GM12891 (cell line): ENCODE data around the gene CAPN7.

Experiments
- DNase-seq: peaks from one replicate; pipeline ENCODE4 v3.0.0; 2011; ENCODE audit warnings: low spot score; ENCODE audit not compliant: insufficient read length
- FAIRE-seq: peaks from 2 replicates; lab custom pipeline; 2011; peaks lifted over from hg19 to GRCh38; lab: Jason Lieb, UNC
- PAX5 ChIP-seq: IDR thresholded peaks from 2 replicates; pipeline ENCODE4 v1.6.1; 2011; ENCODE audit warnings: low read length, moderate library complexity, mild to moderate bottlenecking; ENCODE audit not compliant: insufficient read depth, severe bottlenecking
- POLR2A ChIP-seq: IDR thresholded peaks from 2 replicates; pipeline ENCODE4 v1.6.1; 2011; ENCODE audit warnings: low read depth, low read length, control low read depth
- POLR2AphosphoS5 ChIP-seq: IDR thresholded peaks from 2 replicates; pipeline ENCODE4 v1.6.1; 2011; ENCODE audit warnings: low read depth, low read length, control low read depth
- POU2F2 ChIP-seq: IDR thresholded peaks from 2 replicates; pipeline ENCODE4 v1.6.1; 2011; ENCODE audit warnings: low read depth, mild to moderate bottlenecking, control low read depth, low read length, moderate library complexity
- SPI1 ChIP-seq: IDR thresholded peaks from 2 replicates; pipeline ENCODE4 v1.6.1; 2011; ENCODE audit warnings: low read depth, low read length, control low read depth
- TAF1 ChIP-seq: IDR thresholded peaks from 2 replicates; pipeline ENCODE4 v1.6.1; 2011; ENCODE audit warnings: low read depth, low read length, control low read depth

Gene CAPN7

DNA sequence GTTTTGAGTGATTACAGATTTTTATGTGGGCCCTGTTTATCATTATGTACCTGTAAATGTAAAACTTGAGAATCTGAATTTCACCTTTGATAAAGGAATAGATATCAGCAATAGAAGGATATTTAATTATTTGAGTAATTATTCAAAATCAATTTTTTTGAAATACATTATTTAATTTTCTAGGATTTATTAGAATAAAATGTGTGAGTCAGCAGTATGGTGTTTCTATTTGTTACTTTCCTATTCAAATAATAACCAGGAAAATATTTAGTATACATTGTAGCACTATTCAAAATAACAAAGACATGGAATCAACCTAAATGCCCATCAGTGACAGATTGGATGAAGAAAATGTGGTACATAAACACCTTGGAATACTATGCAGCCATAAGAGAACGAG, 22.1 kb downstream of the CAPN7 start:
- no peak for DNase-seq
- TF ChIP-seq POLR2AphosphoS5 (no peak), SPI1 (no peak), TAF1 (no peak), PAX5 (no peak), POU2F2 (no peak), POLR2A (no peak)
- no peak for FAIRE-seq

DNA sequence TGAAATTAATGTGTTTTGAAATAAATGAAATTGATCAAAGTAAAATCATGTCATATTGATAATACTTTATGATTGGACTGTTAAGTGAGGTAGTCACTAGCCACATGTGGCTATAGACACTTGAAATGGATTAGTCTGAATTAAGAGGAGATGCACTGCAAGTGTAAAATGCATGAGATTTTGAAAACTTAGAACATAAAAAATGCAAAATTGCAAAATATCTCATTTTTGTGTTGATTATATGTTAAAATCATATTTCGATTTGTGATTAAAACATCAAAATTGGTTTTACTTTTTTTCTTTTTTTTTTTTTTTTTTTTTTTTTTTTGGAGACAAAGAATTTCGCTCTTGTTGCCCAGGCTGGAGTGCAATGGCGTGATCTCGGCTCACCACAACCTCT, 23.2 kb downstream of the CAPN7 start:
- no peak for TF ChIP-seq PAX5
- TF ChIP-seq TAF1, result no peak
- TF ChIP-seq POLR2A, result no peak
- no peak for TF ChIP-seq SPI1
- TF ChIP-seq POU2F2, result no peak
- no peak for TF ChIP-seq POLR2AphosphoS5
- no peak for DNase-seq
- FAIRE-seq, result no peak

- TF ChIP-seq POU2F2 (no peak), PAX5 (no peak), SPI1 (no peak), TAF1 (no peak), POLR2A (no peak), POLR2AphosphoS5 (no peak)
- DNase-seq (no peak), FAIRE-seq (no peak)
Measured at GRCh38 chr3:15241341-15241740, 35.3 kb downstream of the CAPN7 start.

DNA sequence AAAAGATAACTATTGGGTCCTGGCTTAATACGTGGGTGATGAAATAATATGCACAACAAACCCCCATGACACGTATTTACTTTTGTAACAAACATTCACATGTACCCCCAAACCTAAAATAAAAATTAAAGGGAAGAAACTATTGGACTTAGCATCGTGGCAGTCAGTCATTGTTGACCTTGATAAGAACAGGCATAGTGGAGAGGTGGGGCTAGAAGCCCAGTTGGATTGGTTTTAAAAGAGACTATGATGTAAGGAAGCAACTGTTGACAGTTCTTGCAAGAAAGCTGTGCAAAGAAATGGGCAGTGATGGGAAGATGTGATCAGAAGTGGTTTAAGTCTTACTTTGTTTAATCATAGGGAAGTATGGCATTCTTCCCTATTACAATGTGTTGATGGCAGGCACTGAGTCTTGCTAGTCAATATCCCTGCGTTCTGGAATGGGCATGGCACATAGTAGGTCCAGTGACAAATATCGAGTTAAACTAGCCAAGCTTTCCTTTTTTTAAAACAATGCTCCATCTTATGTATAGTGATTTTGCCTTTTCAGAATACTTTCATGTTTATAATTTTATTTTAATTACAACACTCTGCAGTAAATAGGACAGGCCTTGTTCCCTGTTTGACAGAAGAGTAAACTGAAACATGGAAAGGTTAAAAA, 37.9 kb downstream of the CAPN7 start:
- no peak for FAIRE-seq
- TF ChIP-seq POU2F2 (no peak), POLR2A (no peak), PAX5 (no peak), SPI1 (no peak), TAF1 (no peak), POLR2AphosphoS5 (no peak)

GRCh38 chr3:15246186-15246585, 40.1 kb downstream of the CAPN7 start:
- no peak for DNase-seq
- FAIRE-seq, result no peak

More for the DNA sequence above, 37.9 kb downstream of the CAPN7 start:
- no peak for DNase-seq

GRCh38 chr3:15253023-15253697, 47.1 kb downstream of the CAPN7 start:
- DNase-seq (no peak), FAIRE-seq (no peak)
- no peak for TF ChIP-seq PAX5
- no peak for TF ChIP-seq POLR2AphosphoS5
- TF ChIP-seq TAF1, result no peak
- TF ChIP-seq SPI1, result no peak
- TF ChIP-seq POLR2A, result no peak
- no peak for TF ChIP-seq POU2F2

More at GRCh38 chr3:15246186-15246585, 40.1 kb downstream of the CAPN7 start:
- TF ChIP-seq POLR2A (no peak), POLR2AphosphoS5 (no peak), SPI1 (no peak), TAF1 (no peak), PAX5 (no peak), POU2F2 (no peak)

DNA sequence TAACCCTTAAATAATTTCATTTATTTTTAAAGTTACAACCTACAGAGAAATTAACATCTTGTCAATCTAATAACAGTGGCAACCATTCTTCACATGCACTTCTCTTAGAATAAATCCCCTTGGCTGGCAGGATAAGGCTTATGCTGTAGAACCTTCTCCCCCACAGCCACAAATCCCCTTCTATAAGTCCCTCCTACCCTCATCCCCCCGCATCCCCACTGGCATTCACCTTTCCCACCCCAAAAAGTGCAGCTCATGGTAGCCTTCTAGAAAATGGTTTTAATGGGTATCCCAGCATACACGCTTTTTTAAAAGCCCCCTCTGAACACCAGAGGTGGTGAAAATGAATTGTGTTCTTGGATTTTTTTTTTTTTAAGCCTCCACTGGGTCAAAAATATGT, 49.2 kb downstream of the CAPN7 start:
- TF ChIP-seq POU2F2, result no peak
- TF ChIP-seq POLR2A, result no peak
- no peak for TF ChIP-seq SPI1
- TF ChIP-seq POLR2AphosphoS5, result no peak
- TF ChIP-seq TAF1, result no peak
- no peak for TF ChIP-seq PAX5
- DNase-seq (no peak), FAIRE-seq (no peak)

DNA sequence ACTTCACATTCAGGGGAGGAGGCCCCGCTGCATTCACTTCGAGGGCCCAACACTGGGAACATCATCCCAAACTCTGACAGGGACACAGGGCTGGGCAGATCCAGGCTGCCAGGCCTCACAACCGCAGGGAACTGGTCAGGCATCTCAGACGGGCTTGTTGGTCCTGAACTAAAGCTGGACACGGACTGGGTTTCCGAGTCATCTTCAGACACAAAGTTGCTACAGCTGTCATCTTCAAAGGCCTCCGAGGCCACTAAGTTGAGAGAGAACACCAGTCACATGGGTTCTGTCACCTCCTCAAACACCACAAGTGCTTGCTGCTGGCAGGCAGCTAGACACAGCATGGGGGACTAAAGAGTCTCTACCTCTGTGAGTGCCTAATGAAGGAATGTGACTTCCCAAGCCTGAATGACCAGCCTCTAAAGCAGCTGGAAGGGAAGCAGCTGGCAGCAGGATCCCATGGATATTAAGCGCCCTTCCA, 50.9 kb downstream of the CAPN7 start:
- FAIRE-seq (no peak), DNase-seq (no peak)
- TF ChIP-seq POLR2A (no peak), POLR2AphosphoS5 (no peak), POU2F2 (no peak), PAX5 (no peak), SPI1 (no peak), TAF1 (no peak)

GRCh38 chr3:15258720-15259119, 52.7 kb downstream of the CAPN7 start:
- no peak for TF ChIP-seq PAX5
- TF ChIP-seq POLR2A, result no peak
- no peak for TF ChIP-seq POU2F2
- no peak for TF ChIP-seq SPI1
- no peak for TF ChIP-seq POLR2AphosphoS5
- no peak for TF ChIP-seq TAF1
- FAIRE-seq (no peak), DNase-seq (no peak)
